Colonic mucosa (tissue), 4 donors: ENCODE results near the gene SERPINB6. TPM values are rescaled to one million over a fixed set of nuclear protein-coding genes. Genes with fewer than 3 reads are reported as not detected.

ENCODE experiments used
- DNase-seq: peaks from one replicate; pipeline ENCODE4 v3.0.0-alpha.2; 2020
- H3K27ac ChIP-seq: fragments of 200-600 bp; one replicate; pipeline ENCODE4 v1.8.0; 2021
- H3K27me3 ChIP-seq: fragments of 200-600 bp; one replicate; pipeline ENCODE4 v1.8.0; 2021
- H3K36me3 ChIP-seq: fragments of 200-600 bp; one replicate; pipeline ENCODE4 v1.8.0; 2021
- H3K4me1 ChIP-seq: fragments of 200-600 bp; one replicate; pipeline ENCODE4 v1.8.0; 2021; ENCODE audit warnings: mild to moderate bottlenecking
- H3K4me3 ChIP-seq: fragments of 200-600 bp; one replicate; pipeline ENCODE4 v1.8.0; 2021
- H3K9ac ChIP-seq, 2 donors: one replicate each; pipeline ENCODE4 v1.7.0; 2013; ENCODE audit warnings: control low read depth in 2 of 2, low read depth in 2 of 2, low read length in 2 of 2
- H3K9me3 ChIP-seq: fragments of 200-600 bp; one replicate; pipeline ENCODE4 v1.8.0; 2021
- intact Hi-C: fragments of 100-400 bp; cut with DNase I; formaldehyde crosslinking; loops from one replicate; pipeline ENCODE4 v1.14.1; 2022
- total RNA-seq, 2 donors: library from RNA; stranded (reverse); fragmentation: NEBNext Ultra II Directional in 1 of 2; extraction: Animal tissue kit (Norgen Biotek cat#: 25700) in 1 of 2; gene quantifications; one replicate each; pipeline ENCODE4 v1.2.1, GENCODE V29; 2021
- TF ChIP-seq, protein P1 (sequence below): fragments of 200-600 bp; IDR thresholded peaks from one replicate; pipeline ENCODE4 v1.8.0; 2022; ENCODE audit warnings: antibody characterized with exemption, mild to moderate bottlenecking
- donor health status: healthy.
- donor health status: DM: no; HTN: no; CAD: no.
- donor health status: DM: no; HTN: no; CAD: no.

Gene SERPINB6
- total RNA-seq, 2 donors from 2014 or later = 139 to 285 TPM

GRCh38 chr6:2962636-2963035 lies 8.7 kb downstream of the SERPINB6 start:
- H3K4me1 ChIP-seq = peaks cover 11% of the 10 kb centered on the region
- peak overlapping the region; percentile 61 for H3K27ac ChIP-seq
- intact Hi-C loops = no loop called here
- no peak for DNase-seq
- H3K4me3 ChIP-seq = no peak overlapping the region
- H3K27me3 ChIP-seq = no peaks in the 10 kb centered on the region
- TF ChIP-seq, protein P1, sequence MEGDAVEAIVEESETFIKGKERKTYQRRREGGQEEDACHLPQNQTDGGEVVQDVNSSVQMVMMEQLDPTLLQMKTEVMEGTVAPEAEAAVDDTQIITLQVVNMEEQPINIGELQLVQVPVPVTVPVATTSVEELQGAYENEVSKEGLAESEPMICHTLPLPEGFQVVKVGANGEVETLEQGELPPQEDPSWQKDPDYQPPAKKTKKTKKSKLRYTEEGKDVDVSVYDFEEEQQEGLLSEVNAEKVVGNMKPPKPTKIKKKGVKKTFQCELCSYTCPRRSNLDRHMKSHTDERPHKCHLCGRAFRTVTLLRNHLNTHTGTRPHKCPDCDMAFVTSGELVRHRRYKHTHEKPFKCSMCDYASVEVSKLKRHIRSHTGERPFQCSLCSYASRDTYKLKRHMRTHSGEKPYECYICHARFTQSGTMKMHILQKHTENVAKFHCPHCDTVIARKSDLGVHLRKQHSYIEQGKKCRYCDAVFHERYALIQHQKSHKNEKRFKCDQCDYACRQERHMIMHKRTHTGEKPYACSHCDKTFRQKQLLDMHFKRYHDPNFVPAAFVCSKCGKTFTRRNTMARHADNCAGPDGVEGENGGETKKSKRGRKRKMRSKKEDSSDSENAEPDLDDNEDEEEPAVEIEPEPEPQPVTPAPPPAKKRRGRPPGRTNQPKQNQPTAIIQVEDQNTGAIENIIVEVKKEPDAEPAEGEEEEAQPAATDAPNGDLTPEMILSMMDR = no peak
- no peaks in the 10 kb centered on the region for H3K9me3 ChIP-seq
- H3K36me3 ChIP-seq = no peaks in the 10 kb centered on the region
- H3K9ac ChIP-seq = peak overlapping the region in 1 of 2 donors; percentile 69

DNA sequence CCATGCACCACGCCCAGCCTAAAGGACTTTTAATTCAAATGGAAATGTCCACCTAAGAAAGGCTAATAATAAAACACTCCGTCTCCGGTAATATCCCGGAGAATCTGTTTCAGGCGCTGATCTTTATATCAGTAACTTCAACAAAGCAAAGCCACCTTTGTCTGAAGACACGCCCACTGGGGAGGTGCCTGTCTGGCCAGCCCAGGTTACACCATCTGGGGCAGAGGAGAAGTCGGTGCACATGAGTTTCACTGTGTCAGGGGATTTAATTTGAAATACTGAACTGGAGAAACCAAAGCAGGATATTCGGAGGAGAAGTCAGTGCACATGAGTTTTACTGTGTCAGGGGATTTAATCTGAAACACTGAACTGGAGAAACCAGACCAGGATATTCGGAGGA lies 9.4 kb downstream of the SERPINB6 start:
- DNase-seq = peak; percentile 84
- no peaks in the 10 kb centered on the region for H3K27me3 ChIP-seq
- H3K4me1 ChIP-seq = peaks cover 11% of the 10 kb centered on the region
- H3K4me3 ChIP-seq = no peak overlapping the region
- intact Hi-C loops = no loop called here
- no peaks in the 10 kb centered on the region for H3K9me3 ChIP-seq
- TF ChIP-seq, protein P1 = no peak
- H3K9ac ChIP-seq = peak overlapping the region in 1 of 2 donors; percentile 69
- no peaks in the 10 kb centered on the region for H3K36me3 ChIP-seq
- H3K27ac ChIP-seq = peak overlapping the region; percentile 61

DNA sequence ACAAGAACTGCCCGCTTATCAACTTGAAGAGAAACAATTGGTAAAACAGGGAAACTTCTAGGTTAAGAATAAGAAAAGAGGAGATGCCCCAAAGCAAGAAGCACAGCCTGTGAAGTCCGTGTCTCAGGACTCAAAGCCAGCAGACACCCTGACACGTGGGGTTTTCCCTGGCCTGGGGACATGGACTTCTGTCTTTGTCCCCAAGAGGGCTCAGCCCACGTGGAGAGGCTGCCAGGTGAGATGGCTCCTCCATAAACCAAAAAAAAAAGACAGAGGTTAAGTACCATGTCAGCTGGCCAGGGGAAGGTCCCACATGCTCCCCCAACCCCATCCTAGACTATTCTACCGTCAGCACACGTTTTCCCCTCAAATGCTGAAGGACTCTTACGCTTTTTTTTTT lies 9.9 kb downstream of the SERPINB6 start:
- peaks cover 11% of the 10 kb centered on the region for H3K4me1 ChIP-seq
- no peaks in the 10 kb centered on the region for H3K9me3 ChIP-seq
- H3K4me3 ChIP-seq = no peak overlapping the region
- DNase-seq = no peak
- intact Hi-C loops = no loop called here
- no peaks in the 10 kb centered on the region for H3K36me3 ChIP-seq
- H3K9ac ChIP-seq = peak overlapping the region in 1 of 2 donors; percentile 69
- H3K27ac ChIP-seq = peak overlapping the region; percentile 61
- TF ChIP-seq, protein P1 = no peak
- no peaks in the 10 kb centered on the region for H3K27me3 ChIP-seq

DNA sequence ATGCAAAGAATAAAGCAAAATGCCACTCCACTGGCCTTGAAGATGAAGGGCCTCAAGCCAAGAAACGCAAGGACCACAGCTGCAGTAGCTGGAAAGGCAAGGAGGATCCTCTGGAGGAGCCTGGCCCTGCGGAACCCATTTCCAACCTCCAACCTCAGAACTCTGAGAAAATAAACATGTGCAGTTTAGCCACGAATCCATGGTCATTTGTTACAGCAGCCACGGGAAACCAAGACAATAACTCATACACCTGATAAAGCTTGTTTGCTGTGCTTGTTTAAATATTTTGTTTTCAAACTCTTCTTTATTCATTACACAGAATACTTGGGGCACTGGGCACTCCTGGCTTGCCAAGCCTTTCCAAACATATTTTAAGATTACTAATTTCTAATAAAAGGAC lies 10.4 kb downstream of the SERPINB6 start:
- peaks cover 6% of the 10 kb centered on the region for H3K4me1 ChIP-seq
- H3K36me3 ChIP-seq = no peaks in the 10 kb centered on the region

DNA sequence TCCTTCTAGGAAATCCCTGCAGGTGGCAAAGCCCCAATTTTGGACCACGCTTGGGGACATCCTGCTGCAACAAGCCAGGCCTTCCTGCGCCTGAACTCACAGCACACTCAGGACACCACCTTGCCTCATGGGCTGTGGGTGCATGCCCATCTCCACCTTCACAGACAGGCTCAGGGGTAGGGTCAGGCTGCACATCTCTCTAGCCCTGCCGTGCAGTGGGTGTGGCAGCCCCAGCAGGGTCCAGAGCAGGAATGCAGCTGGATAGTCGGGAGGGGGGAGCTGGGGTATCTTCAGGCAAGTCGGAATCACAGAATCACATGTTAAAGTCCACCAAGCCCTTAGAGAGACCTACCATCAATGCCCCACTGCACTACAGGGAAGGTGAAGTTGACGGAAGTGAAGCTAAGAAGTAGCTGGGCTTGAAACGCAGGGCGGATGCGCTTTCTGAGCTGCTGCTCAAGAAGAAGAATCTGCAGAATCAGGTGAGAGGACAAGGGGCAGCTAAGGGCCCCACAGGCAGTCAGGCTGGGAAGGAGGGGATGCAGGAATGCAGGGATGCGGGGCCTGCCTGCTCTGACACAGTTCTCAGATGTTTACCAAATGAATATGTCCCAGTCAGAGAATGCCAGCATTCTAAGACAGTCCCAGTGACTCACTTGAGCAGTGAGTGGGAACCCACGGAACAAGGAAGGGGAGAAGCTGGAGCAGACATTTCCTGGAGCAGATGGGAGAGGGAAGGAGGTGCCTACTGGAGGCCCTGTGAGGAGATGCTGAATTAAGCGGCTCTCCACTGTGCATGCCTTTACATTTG lies 11.3 kb downstream of the SERPINB6 start:
- Histone ChIP-seq H3K4me3 (no peak overlapping the region), H3K27me3 (no peaks in the 10 kb centered on the region), H3K4me1 (peaks cover 6% of the 10 kb centered on the region), H3K9ac (peak overlapping the region in 1 of 2 donors; percentile 14), H3K9me3 (no peaks in the 10 kb centered on the region), H3K27ac (no peak overlapping the region), H3K36me3 (no peaks in the 10 kb centered on the region)
- DNase-seq = no peak
- intact Hi-C loops = no loop called here
- TF ChIP-seq, protein P1 = no peak

More for the DNA sequence above, 10.4 kb downstream of the SERPINB6 start:
- no peak overlapping the region for H3K27ac ChIP-seq
- TF ChIP-seq, protein P1 = no peak
- no peak for DNase-seq
- no peaks in the 10 kb centered on the region for H3K9me3 ChIP-seq
- intact Hi-C loops = no loop called here
- H3K4me3 ChIP-seq = no peak overlapping the region
- peak overlapping the region in 1 of 2 donors; percentile 14 for H3K9ac ChIP-seq
- no peaks in the 10 kb centered on the region for H3K27me3 ChIP-seq
